ENCODE measurements around the gene RGS10. TPM values are rescaled to one million over a fixed set of nuclear protein-coding genes. Genes with fewer than 3 reads are reported as not detected.
"Not testable (repeated sequence)": the region's sequence is repeated elsewhere in the genome, so short reads cannot be mapped to it uniquely, and the experiment has no call there.

RGS10 gene
- total and polyA plus RNA-seq, 10 of the 15 experiments (the other 5 are each of a cell fraction or from before 2014, with no cell fraction given), result 72.8 to 193 (median 127) TPM

- DNase-seq (ENCODE audit: low read depth, low spot score) (no peak), ATAC-seq (no peak), FAIRE-seq (no peak)
- Histone ChIP-seq H3K9me3 (replicated peaks; ENCODE audit: control insufficient read depth, insufficient read depth, low read length) (no peaks in the 10 kb centered on the region; the same call in 2 of the 3 replicates), H3K36me3 (ENCODE audit: control insufficient read depth in 2 of 2, insufficient read depth in 2 of 2, low read length in 1 of 2) (no peaks in the 10 kb centered on the region), H4K20me1 (ENCODE audit: control insufficient read depth, insufficient read depth) (no peaks in the 10 kb centered on the region), H3K27me3 (replicated peaks in 1 of 2; ENCODE audit: control insufficient read depth in 2 of 2, insufficient read depth in 2 of 2, low read length in 1 of 2) (no peaks in the 10 kb centered on the region), H3K4me1 (ENCODE audit: control insufficient read depth, insufficient read depth, low read length) (peaks cover 21% of the 10 kb centered on the region), H3K27ac (ENCODE audit: control insufficient read depth, insufficient read depth) (no peak overlapping the region), H2AFZ (ENCODE audit: control insufficient read depth, low read depth, low read length) (no peak overlapping the region), H3K9ac (ENCODE audit: control insufficient read depth, insufficient read depth, low read length) (no peak overlapping the region), H3K4me3 (no peak overlapping the region), H3K4me2 (ENCODE audit: control insufficient read depth, insufficient read depth) (no peak overlapping the region), H3K79me2 (ENCODE audit: control insufficient read depth, insufficient read depth, low read length) (no peaks in the 10 kb centered on the region)
- 83% methylated on average over 4 of the region's 4 CpGs for WGBS (ENCODE audit: insufficient coverage, insufficient replicate concordance, low lambda C conversion rate, missing lambda C conversion rate)
- intact Hi-C loops (cut with micrococcal nuclease; ENCODE audit: unreplicated experiment), result no loop called here
- in situ Hi-C loops (cut with MboI), result no loop called here
- ChIA-PET POLR2A (no interaction called here), CTCF (no interaction called here), SMC1A (ENCODE audit: uncharacterized antibody, unreplicated experiment) (no interaction called here), RAD21 (ENCODE audit: unreplicated experiment) (no interaction called here)
- TF ChIP-seq MXI1 (IDR thresholded peaks at IDR 0.05; ENCODE audit: low read depth, low read length), result no peak
- no peak for TF ChIP-seq STAT1 (conservative IDR thresholded peaks at IDR 0.05)
- no peak for TF ChIP-seq MEF2A (IDR thresholded peaks at IDR 0.05; ENCODE audit: insufficient read depth, low read depth, low read length)
- TF ChIP-seq SUZ12 (IDR thresholded peaks at IDR 0.05; ENCODE audit: unreplicated experiment), result no peak
- TF ChIP-seq KLF5 (IDR thresholded peaks at IDR 0.05; ENCODE audit: partially characterized antibody), result no peak
- no TSS peak for BruUV-seq (replicated peaks)
Measured at GRCh38 chr10:119465085-119465484, 77.4 kb downstream of the RGS10 start.

- CTCF ChIA-PET, result interaction anchor here (2.0 kb wide), 1 partner anchor 25 kb away, joined by 4 read pairs; no protein-coding TSS in a partner anchor
Measured at GRCh38 chr10:119463195-119463594, 79.3 kb downstream of the RGS10 start.

More at GRCh38 chr10:119463195-119463594, 79.3 kb downstream of the RGS10 start:
- in situ Hi-C loops (cut with MboI); BruUV-seq (replicated peaks); H2AFZ ChIP-seq (ENCODE audit: control insufficient read depth, low read depth, low read length); intact Hi-C loops (cut with micrococcal nuclease; ENCODE audit: unreplicated experiment); H3K4me2 ChIP-seq (ENCODE audit: control insufficient read depth, insufficient read depth); H3K4me3 ChIP-seq; H3K9ac ChIP-seq (ENCODE audit: control insufficient read depth, insufficient read depth, low read length); FAIRE-seq; H3K9me3 ChIP-seq (replicated peaks; ENCODE audit: control insufficient read depth, insufficient read depth, low read length); H4K20me1 ChIP-seq (ENCODE audit: control insufficient read depth, insufficient read depth); H3K79me2 ChIP-seq (ENCODE audit: control insufficient read depth, insufficient read depth, low read length); ATAC-seq; H3K27ac ChIP-seq (ENCODE audit: control insufficient read depth, insufficient read depth); H3K27me3 ChIP-seq (replicated peaks in 1 of 2; ENCODE audit: control insufficient read depth in 2 of 2, insufficient read depth in 2 of 2, low read length in 1 of 2); H3K36me3 ChIP-seq (ENCODE audit: control insufficient read depth in 2 of 2, insufficient read depth in 2 of 2, low read length in 1 of 2); POLR2A ChIA-PET; DNase-seq (ENCODE audit: low read depth, low spot score); SMC1A ChIA-PET (ENCODE audit: uncharacterized antibody, unreplicated experiment); RAD21 ChIA-PET (ENCODE audit: unreplicated experiment): not testable (repeated sequence)
- peaks cover 21% of the 10 kb centered on the region for H3K4me1 ChIP-seq (ENCODE audit: control insufficient read depth, insufficient read depth, low read length)
- 20% methylated on average over 2 of the region's 2 CpGs for WGBS (ENCODE audit: insufficient coverage, insufficient replicate concordance, low lambda C conversion rate, missing lambda C conversion rate)
